ENCODE measurements around the gene EPHA5. TPM values are rescaled to one million over a fixed set of nuclear protein-coding genes. Genes with fewer than 3 reads are reported as not detected.

Gene EPHA5
- total RNA-seq, 4 donors from 2014 or later = 2.9 to 5.0 (median 4.4) TPM

GRCh38 chr4:65624651-65625050 lies 45.6 kb downstream of the EPHA5 start:
- Histone ChIP-seq H3K4me3 (no peak overlapping the region), H3K27ac (no peak overlapping the region), H3K36me3 (no peaks in the 10 kb centered on the region), H3K27me3 (no peaks in the 10 kb centered on the region), H3K9me3 (no peaks in the 10 kb centered on the region), H3K4me1 (no peaks in the 10 kb centered on the region)
- TF ChIP-seq POLR2A (IDR thresholded peaks at IDR 0.05) (no peak), EP300 (IDR thresholded peaks at IDR 0.05) (no peak)
- TF ChIP-seq, protein P1, sequence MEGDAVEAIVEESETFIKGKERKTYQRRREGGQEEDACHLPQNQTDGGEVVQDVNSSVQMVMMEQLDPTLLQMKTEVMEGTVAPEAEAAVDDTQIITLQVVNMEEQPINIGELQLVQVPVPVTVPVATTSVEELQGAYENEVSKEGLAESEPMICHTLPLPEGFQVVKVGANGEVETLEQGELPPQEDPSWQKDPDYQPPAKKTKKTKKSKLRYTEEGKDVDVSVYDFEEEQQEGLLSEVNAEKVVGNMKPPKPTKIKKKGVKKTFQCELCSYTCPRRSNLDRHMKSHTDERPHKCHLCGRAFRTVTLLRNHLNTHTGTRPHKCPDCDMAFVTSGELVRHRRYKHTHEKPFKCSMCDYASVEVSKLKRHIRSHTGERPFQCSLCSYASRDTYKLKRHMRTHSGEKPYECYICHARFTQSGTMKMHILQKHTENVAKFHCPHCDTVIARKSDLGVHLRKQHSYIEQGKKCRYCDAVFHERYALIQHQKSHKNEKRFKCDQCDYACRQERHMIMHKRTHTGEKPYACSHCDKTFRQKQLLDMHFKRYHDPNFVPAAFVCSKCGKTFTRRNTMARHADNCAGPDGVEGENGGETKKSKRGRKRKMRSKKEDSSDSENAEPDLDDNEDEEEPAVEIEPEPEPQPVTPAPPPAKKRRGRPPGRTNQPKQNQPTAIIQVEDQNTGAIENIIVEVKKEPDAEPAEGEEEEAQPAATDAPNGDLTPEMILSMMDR (IDR thresholded peaks at IDR 0.05) = no peak
- no peak for DNase-seq (ENCODE audit: low spot score in 2 of 2)

DNA sequence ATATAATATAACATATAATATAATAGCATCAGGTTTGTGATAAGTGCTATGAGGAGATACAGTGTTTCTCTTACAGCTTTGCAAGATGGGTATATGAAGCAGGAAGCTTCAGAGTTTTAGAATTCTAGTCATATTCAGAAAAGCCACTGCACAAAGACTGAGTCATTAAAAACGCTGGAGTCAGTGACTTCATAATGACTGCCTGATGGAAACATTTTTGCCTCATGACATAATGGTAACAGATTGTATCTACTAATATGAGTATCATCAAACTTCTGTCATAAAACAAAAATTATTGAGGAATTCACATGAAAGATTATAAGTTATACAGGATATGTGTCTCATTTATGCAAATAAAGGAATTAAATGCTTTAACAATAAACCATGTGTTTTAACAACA lies 46.8 kb downstream of the EPHA5 start:
- no peaks in the 10 kb centered on the region for H3K27me3 ChIP-seq
- H3K27ac ChIP-seq = no peak overlapping the region
- TF ChIP-seq POLR2A (IDR thresholded peaks at IDR 0.05) (no peak), EP300 (IDR thresholded peaks at IDR 0.05) (no peak)
- TF ChIP-seq, protein P1 (IDR thresholded peaks at IDR 0.05) = no peak
- no peaks in the 10 kb centered on the region for H3K4me1 ChIP-seq
- DNase-seq (ENCODE audit: low spot score in 2 of 2) = no peak
- WGBS, 2 donors = 22 to 29% methylated on average over 1 of the region's 1 CpG
- H3K4me3 ChIP-seq = no peak overlapping the region
- no peaks in the 10 kb centered on the region for H3K9me3 ChIP-seq
- H3K36me3 ChIP-seq = no peaks in the 10 kb centered on the region

DNA sequence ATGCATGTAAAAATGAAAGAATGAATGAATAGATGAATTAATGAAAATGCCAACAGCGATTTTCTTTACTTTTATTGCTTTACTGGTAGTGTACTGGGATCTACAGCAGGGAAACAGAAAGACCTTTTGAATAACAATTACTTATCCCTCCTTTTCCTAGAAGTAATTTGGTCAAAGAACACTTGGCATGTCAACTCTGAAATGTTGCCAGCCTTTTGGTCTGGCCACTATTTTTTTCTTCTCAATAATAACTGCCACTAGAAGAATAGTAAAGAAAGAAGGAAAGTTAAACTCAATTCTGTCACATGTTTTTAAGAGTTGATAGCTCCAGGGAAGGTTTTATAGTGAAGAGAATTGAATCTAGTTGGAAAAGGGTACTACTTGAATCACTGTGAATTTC lies 52.9 kb downstream of the EPHA5 start:
- 73 to 77% methylated on average over 1 of the region's 1 CpG for WGBS, 2 donors
- Histone ChIP-seq H3K27me3 (no peaks in the 10 kb centered on the region), H3K9me3 (no peaks in the 10 kb centered on the region), H3K27ac (no peak overlapping the region), H3K36me3 (no peaks in the 10 kb centered on the region), H3K4me3 (no peak overlapping the region), H3K4me1 (no peaks in the 10 kb centered on the region)
- TF ChIP-seq, protein P1 (IDR thresholded peaks at IDR 0.05) = no peak
- TF ChIP-seq EP300 (IDR thresholded peaks at IDR 0.05) = no peak
- TF ChIP-seq POLR2A (IDR thresholded peaks at IDR 0.05) = no peak
- DNase-seq (ENCODE audit: low spot score in 2 of 2) = no peak

DNA sequence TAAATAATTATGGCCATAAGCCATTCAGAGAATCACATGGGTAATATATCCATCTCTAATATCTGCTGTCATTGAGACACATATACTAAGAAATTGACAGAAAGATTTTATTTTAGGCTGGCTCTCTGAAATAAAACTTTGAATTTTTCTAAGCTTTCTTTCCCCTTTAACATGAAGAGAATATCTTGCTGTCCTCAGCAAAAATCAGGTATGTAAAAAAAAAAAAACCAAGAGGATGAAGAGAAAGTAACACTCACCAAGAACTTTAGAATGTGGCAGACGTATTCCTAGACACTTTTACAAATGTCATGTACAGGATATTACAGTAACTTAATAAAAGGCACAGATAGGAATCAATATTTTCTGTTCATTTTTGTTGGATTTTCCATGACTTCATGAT lies 65.8 kb downstream of the EPHA5 start:
- 81 to 89% methylated on average over 1 of the region's 1 CpG for WGBS, 2 donors

GRCh38 chr4:65600656-65601055 lies 69.6 kb downstream of the EPHA5 start:
- H3K9me3 ChIP-seq = no peaks in the 10 kb centered on the region
- no peak for DNase-seq (ENCODE audit: low spot score in 2 of 2)
- H3K4me3 ChIP-seq = no peak overlapping the region
- H3K27ac ChIP-seq = no peak overlapping the region
- H3K27me3 ChIP-seq = no peaks in the 10 kb centered on the region
- no peaks in the 10 kb centered on the region for H3K4me1 ChIP-seq
- TF ChIP-seq POLR2A (IDR thresholded peaks at IDR 0.05) = no peak
- TF ChIP-seq, protein P1 (IDR thresholded peaks at IDR 0.05) = no peak
- TF ChIP-seq EP300 (IDR thresholded peaks at IDR 0.05) = no peak
- H3K36me3 ChIP-seq = no peaks in the 10 kb centered on the region
- WGBS, 2 donors = 43 to 58% methylated on average over 3 of the region's 3 CpGs

More for the DNA sequence above, 65.8 kb downstream of the EPHA5 start:
- Histone ChIP-seq H3K4me3 (no peak overlapping the region), H3K4me1 (no peaks in the 10 kb centered on the region), H3K27me3 (no peaks in the 10 kb centered on the region), H3K9me3 (no peaks in the 10 kb centered on the region), H3K27ac (no peak overlapping the region), H3K36me3 (no peaks in the 10 kb centered on the region)
- DNase-seq (ENCODE audit: low spot score in 2 of 2) = no peak
- TF ChIP-seq EP300 (IDR thresholded peaks at IDR 0.05) (no peak), POLR2A (IDR thresholded peaks at IDR 0.05) (no peak)
- TF ChIP-seq, protein P1 (IDR thresholded peaks at IDR 0.05) = no peak

Measured in tibial nerve (tissue), 4 donors.